Retina (tissue), 1 donor: ENCODE measurements around the gene TP53BP2.
"Not testable (repeated sequence)": the region's sequence is repeated elsewhere in the genome, so short reads cannot be mapped to it uniquely, and the experiment has no call there.

Experiments used
- DNase-seq: peaks from one replicate; pipeline ENCODE4 v3.0.0-alpha.2; 2016

The TP53BP2 gene

DNA sequence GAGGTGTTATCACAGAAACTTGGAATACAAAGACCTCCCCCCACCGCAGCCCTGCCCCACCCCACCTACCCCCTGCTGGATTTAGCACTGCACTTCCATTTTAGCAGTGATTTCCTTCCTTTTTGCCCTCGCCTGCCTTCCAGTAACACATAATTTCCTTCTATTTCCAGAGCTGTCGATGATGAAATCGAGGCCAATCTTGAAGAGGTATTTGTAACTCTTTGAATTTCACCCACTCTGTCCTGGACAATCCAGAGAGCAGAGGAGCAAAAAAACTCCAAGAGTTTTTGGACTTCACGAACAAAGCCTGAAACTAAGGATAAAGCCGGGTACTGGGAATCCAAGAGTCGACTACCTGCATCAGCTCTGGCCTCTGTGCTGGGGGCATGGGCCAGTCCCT, 84.3 kb downstream of the TP53BP2 start:
- DNase-seq, result no peak

DNA sequence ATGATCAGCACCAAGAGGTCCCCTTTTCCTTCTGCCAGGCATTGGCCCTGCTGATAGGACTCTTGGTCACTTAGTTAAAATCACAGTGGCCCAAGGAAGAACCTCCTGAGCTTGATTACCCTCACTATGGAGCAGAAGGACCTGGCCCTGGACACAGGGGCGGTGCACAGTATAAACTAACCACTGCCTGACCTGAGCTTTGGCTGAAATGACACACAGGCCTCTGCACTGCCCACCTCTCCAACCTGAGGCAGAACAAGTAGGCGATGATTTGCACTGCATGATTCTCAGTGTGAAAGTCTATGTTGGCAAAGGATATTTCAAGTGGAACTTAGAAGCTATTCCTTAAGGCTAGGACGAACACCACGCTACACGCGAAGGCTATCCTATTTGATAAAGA, 84.9 kb downstream of the TP53BP2 start:
- DNase-seq, result no peak

DNA sequence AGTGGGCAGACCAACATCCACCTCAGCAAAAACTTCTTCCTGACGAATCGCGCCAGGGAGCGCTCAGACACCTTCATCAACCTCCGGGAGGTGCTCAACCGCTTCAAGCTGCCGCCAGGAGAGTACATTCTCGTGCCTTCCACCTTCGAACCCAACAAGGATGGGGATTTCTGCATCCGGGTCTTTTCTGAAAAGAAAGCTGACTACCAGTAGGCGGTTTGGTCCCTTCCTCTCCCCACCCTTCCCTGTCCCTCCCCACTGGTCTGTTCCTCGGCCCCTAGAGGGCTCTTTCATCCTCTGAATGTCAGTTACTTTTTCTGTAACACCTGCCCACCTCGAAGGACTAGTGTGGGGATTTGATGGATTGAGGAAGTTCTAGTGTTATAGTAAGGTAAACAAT, 86.5 kb downstream of the TP53BP2 start:
- no peak for DNase-seq

DNA sequence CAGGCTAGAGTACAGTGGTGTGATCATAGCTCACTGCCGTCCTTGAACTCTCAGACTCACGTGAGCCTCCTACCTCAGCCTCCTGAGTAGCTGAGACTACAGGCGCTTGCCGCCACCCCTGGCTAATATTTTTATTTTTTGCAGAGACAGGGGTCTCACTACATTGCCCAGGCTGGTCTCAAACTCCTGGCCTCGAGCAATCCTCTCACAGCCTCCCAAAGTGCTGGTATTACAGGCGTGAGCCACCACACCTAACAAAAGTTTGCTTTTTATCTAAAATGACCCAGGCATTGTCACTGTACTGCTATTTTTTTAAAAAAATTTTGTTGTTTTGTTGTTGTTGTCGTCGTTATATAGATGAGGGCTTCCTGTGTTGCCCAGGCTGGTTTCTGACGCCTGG, 87.0 kb downstream of the TP53BP2 start:
- no peak for DNase-seq

DNA sequence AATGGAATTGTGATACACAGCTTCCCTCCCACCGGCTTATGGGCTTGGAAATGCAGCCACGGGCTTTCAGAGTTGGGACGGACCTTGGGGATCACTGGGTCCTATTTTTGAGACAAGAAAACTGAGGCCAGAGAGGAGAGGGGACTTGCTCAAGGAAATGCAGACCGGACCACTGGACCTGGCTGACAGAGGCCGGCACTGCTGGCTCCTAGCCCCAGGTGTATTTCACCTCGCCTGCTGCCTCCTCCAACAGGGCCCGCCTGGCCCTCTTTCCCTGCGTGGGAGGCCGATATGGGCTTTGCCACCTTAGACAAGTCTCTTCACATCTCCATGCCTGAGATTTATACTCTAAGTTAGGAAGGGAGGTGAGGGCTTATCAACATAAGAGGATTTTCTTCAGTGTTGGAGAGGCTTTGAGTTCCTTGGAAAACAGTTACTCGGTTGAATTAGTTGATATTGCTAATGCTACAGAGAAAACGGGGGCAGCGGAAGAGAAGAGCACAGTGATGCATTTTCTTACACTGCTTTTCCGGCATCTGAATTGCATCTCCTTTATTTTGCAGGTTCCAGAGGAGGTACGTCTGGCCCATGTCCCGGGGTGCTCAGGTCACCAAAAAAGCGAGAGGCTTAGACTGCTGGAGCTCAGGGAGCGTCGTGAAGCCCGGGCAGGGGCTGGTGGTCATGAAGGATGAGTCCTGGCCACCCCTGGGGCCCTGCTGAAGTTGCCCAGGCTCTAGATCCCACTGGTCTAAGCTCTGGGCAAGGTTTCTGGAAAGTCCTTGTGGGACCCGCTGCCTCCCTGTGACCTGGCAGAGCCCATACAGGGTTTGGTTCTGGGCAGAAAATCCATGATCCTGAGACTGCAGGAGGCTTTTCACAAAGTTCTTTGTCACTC, 88.7 kb downstream of the TP53BP2 start:
- DNase-seq, result no peak

DNA sequence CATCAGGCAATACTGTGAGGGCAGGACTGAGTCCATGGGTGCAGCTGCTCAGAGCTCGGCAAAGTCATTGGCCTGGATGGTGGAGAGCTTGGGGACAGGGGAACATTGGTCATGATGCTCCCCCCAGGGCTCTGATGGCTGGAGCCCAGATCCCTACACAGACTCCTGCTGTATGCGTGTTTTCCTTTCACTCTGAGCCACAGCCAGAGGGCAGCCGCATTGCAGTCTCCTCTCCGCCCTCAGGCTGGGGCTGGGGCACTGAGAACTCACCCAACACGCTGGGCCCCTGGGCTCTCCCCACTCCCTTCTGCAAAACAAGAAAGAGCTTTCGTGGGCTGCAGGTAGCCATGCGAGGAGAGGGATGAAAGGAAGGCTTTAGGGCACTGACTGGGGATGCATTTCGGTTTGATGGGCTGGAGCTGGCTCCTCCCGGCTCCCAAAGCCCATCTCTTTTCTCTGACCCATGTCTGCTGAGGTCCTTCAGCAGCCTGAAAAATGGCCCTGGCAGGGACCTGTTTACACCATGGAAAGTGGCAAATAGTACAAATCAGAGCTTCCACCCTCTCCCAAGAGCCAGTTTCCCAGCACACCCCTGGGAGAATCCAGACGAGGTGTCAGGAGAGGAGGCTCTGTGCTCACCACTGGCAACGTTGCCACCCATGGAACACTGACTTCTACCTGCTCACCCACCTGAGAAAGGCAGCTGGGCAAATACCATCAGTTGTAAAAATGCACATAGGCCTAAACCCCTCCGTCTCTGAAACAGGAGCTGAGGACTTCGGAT, 89.6 kb downstream of the TP53BP2 start:
- DNase-seq, result no peak

DNA sequence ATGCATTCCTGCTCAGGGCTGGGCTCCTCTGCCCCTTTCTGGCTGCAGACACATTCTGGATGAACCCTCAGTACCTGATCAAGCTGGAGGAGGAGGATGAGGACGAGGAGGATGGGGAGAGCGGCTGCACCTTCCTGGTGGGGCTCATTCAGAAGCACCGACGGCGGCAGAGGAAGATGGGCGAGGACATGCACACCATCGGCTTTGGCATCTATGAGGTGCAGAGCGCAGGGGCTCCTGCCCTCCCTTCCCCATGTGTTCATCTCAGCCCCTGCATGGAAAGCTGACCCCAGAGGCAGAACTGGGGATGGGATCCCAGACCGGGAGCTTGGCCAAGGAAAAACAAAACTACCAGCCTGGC, 90.3 kb downstream of the TP53BP2 start:
- DNase-seq, result no peak

DNA sequence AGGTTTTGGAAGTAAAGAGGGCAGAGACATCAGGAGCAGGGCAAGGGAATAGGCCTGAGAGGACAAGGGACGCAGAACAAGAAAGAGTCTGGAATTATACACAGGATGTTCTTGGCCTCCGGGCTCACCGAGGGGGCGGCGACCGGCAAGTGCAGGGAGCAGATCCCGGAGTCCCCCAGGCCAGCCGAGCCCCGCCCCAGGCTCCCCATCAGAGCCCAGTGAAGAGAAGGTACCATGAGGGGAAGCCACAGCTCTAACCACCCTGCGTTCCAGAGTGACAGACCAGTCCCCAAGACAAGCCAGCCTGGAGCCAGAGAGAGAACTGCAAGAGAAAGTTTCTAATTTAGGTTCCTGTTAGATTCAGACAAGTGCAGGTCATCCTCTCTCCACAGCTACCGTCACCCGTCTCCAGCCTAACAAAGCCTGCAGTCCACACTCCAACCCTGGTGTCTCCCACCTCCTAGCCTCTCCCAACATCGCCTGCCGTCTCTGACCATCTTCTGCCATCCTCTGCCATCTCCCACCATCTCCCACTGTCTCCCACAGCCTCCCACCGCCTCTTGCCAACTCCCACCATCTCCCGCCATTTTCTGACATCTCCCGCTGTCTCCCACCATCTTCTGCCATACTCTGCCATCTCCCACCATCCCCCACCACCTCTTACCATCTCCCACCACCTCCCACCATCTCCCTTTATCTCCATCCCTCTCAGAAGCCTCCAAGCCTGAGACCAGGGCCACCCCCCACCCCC, 90.9 kb downstream of the TP53BP2 start:
- no peak for DNase-seq

DNA sequence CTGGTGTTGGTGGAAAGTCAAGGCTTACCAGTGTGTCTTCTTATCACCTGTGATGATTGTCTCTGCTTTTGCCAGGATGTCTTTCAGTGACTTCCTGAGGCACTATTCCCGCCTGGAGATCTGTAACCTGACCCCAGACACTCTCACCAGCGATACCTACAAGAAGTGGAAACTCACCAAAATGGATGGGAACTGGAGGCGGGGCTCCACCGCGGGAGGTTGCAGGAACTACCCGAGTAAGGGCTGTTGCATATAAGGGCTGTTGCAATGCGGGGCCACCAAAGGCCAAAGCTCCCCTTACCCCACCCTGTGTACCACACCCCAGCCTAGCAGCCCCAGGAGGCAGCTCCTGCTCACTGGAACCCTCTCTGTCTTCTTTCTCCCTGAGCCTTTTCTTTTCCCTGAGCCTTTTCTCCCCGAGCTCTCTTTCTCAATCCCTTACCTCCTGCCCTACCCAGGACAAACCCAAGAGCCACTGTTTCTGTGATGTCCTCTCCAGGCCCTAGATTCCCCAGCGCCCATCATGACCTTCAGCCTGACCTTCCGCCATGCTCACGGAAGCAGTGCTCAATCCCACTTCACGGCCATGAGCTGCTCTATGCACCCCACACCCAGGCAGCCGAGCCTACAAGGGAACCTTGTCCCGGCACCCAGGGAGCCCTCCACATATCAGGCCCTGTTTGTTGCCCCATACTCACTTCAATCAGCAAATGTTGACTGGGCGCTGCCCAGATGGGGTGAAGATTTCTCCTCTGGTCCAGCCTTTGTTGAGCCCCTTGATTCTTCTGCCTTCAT, 92.8 kb downstream of the TP53BP2 start:
- no peak for DNase-seq

DNA sequence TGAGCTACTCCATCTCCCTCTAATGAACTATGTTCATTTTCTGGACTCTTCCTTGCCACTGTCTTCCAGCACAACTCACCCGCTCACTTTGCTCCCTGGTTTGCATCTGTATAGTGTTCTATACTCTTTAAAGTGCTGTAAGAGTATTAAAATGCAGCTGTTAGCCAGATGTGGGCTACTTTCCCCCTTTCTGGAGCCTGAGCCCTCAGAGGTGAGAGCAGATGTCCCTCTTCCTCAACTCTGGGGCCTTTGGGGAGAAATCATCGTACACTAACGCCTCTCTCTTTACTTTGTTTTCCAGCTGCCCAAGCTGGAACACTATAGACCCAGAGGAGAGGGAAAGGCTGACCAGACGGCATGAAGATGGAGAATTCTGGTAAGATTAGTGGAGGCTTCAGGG, 94.1 kb downstream of the TP53BP2 start:
- no peak for DNase-seq

DNA sequence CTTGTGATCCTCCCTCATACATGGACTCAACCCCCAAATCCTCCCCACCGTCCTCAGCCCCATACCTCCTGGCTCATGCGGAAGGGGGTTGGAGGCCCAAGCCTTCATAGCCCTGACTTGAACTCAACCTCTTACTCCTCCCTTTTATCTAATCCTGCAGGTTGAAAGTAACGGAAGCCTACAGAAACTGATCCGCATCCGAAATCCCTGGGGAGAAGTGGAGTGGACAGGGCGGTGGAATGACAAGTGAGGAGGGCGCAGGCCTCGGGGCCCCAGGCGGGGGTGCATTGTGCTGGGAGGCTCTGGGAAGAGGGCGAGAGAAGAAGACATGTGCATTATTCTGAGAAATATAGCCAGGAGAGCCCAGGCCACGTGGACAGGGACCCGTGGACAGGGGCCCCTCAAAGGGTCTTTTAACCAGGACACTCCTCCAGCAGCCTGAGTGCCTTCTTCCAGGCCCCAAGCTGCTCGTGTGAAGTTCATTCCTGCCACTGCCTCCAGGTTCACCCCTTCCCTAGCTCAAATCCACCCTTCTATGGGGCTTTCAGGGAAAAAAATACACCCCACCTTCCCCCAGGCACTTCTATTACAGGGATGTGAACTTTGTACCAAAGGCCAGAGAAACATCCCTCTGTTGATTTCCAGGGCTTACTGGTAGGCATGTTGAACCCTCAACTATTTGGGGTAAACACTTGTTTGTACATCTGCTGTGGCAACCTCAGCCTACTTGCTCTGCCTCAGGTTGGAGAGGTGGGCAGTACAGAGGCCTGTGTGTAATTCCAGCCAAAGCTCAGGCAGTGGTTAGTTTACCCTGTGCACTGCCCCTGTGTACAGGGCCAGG, 94.8 kb downstream of the TP53BP2 start:
- DNase-seq, result no peak

DNA sequence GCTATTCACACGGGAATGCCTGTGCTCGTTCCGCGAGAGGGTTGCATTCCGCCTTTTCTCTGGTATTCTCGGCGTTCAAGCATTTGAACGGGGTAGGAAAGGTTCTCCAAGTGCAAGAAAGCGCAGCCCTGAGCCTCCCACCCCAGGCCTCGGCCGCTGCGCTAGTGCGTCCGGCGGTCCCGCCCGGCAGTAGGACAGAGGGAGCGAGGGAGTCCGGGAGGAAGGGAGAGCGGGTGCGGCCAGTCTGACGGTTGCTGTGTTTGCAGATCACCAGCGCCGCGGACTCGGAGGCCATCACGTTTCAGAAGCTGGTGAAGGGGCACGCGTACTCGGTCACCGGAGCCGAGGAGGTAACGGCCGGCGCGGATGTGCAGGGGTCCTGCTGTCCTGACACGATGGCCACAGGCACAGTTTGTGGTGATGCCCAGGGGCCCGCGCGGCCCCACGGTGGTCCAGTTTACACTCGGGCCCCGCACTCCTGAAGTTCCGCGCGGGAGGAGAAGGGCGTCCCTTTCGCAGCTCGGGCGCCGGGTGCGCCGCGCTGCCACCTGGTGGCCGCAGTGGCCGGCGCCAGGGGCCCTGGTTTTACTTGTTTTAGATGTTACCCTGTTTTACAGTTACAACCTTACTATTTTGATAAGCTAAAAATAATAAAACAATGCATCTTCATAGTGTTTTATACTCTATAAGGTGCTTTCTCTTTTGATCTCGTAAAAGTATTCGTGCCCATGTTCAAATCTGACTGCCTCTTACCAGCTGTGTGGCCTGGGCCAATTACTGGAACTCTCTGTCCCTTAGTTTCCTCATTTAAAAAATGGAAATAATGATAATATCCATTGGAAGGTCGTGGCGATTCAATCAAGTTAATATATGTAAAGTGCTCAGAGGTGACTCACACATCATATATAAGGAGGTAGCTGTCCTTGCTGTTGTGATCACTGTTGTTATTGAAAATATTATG, 96.7 kb downstream of the TP53BP2 start:
- DNase-seq, result peak; percentile 93

DNA sequence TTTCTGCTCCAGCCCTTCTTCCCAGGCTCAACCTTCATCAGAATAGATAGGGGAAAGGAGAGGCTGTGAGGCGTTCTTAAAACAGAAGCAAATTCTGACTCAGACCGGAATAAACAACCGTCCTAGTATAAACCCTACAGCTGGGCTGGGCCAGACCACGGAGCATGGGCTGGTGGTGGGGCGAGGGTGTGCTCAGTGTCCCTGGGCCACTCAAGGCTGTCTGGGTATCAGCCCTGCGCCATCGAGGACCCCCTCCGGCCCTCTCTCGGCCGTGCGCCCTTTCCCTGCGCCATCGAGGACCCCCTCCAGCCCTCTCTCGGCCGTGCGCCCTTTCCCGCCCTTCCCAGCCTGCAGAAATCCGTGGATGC, 97.4 kb downstream of the TP53BP2 start:
- DNase-seq, result no peak

DNA sequence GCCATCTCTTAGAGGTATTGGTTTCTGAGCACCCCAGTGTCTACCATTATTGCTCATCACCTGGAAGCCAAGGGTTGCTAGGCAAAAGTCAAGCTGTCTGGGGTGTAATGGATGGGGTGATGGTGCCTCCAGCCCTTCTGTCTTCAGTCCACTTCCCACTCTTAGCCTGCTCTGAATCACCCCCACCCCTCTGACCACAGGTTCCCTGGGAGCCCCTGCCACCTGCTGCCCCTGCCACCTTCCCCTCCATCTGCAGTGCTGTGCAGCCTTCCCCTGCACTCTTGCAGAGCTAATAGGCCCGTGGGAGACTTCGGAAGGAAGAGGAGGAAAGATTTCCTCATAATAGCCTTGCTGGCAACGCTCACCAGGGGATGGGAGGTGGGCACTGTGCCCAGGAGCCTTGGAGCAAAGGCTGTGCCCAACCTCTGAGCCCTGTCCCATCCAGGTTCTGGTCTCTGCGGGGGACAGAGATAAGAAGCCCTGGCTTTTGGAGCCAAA, 97.9 kb downstream of the TP53BP2 start:
- no peak for DNase-seq

DNA sequence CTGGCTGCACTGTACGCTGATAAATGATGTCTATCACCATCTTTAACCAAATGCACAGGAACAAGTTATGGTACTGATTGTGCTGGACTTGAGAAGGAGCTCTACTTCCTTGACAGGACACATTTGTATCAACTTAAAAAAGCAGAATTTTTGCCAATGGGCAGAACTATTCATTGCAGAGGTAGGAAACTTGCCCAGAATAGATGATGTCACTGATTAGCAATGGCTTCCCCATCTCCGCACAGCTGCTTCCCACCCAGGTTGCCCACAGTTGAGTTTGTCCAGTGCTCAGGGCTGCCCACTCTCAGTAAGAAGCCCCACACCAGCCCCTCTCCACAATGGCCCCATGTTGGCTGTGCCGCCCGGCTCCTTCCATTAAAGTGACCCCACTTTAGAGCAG, 100.0 kb downstream of the TP53BP2 start:
- DNase-seq, result no peak

DNA sequence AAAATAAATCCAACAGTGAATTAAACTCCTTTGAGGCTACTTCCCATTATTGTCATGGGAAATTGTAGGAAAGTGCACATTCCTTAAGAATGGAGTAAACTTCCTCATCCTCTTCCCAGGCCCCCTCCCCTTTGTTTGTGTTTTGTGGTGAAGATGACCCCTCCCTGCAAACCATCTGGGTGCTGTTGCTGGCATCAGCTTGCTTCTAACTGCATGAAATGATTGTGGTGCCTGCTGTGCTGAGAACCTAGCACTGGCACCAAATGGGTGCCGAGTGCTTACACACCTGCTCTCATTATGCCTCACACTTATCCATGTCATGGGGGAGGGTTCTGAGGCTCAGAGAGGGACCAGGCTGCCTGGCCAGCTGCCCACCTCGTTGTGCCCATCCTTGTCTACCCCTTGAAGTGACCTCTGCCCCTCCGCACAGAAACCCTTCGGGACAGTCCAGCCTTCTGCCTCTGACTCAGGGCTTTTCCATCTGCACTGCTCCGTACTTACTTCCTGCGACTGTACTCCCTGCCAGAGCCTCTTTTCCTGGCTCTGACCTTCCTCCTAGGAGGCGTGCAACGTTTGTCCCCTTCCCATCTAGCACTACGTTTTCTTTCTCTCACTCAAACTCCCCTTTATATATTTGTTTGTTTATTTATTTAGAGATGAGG, 102.8 kb downstream of the TP53BP2 start:
- DNase-seq, result no peak

DNA sequence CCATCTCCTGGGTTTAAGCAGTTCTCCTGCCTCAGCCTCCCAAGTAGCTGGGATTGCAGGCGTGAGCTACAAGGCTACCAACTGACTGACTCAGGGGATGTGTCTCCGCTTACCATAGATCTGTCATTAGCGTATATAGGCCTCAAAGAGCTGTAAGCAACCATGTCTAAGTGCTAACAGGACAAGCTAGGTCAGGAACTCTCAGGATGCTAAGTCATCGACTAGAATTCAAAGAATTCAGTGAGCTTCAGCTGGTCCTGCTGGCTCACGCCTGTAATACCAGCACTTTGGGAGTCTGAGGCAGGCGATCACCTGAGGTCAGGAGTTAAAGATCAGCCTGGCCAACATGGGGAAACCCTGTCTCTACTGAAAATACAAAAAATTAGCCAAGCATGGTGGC, 103.9 kb downstream of the TP53BP2 start:
- no peak for DNase-seq

DNA sequence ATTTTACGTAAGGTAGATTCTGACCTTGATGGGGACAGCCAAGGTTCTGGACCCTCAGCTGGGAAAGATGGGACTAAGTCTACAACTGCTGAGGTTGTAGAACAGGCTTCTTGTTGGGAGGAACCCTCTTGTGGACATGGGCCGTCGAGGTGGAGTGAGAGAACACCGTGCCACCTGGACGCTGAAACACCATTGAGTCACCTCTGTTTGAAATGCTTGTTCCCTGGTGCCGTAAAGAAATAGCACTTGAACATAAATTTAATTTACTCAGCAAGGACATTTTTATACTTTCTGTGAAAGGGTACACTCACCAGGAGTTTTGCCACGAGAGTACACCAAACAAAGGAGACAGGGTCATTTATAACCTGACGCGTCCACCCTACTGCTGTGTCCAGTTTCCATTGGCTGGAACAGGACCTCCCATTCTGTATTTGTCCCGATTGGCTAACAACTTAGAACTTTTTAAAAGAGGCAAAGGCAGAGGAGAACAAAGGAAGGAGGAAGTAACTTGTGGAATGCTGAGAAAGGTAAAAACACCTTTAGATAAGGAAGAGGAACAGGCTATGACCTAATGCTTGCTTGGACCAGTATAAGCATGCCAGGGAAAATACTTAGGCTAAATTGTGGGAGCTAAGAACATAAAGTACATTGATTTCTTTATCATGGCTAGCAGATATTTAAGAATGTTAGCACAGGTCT, 105.6 kb downstream of the TP53BP2 start:
- not testable (repeated sequence) for DNase-seq

DNA sequence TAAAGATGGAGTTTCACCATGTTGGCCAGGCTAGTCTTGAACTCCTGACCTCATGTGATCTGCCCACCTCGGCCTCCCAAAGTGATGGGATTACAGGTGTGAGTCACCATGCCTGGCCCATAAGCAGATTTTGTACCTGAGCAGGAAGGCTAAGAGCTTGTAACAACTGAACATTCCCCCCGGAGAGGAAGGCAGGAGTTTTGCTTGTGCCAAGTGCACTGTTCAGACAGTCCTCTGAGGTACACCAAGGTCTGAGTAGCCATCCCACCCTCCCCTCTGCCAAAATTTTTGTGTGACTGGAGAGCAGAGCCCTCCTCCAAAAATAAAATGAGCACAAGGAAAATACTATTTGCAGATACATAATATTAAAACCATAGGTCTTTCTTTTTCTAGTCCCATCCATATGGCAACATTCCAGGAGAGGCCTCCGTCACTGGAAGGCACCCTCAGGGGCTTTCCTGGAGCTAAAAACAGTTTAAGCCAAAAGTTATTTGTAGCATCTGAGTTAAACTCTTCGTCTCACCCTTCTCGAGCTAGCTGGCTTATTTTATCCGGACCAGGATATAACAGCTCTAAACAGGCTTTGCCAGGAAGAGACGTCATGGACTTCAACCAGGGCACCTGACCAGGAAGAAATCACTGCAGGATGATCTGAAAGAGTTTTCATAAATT, 106.2 kb downstream of the TP53BP2 start:
- no peak for DNase-seq
